Measurements from ENCODE around the gene EFNB1.

- TF ChIP-seq CTCF (IDR thresholded peaks at IDR 0.05) (no peak), POLR2A (IDR thresholded peaks at IDR 0.05) (no peak)
These were observed 4.2 kb upstream of the EFNB1 start for GRCh38 chrX:68824565-68825125.

Measured in ovary (tissue), 3 donors.